NAMALWA (cell line): Measurements from ENCODE around the gene PTPN11.
A peak's percentile ranks its signal among the peaks of the same experiment; 100 is the strongest.
"Not testable (repeated sequence)": the region's sequence is repeated elsewhere in the genome, so short reads cannot be mapped to it uniquely, and the experiment has no call there.

Experiments used
- DNase-seq: peaks from one replicate; pipeline ENCODE4 v3.0.0-alpha.2; 2015; ENCODE audit warnings: low spot score

The PTPN11 gene

GRCh38 chr12:112409064-112409905, 9.5 kb upstream of the PTPN11 start, which contains the start of gene RPL6:
TSS of gene RPL6 (minus strand) at chr12:112409605. CDS start at chr12:112408656, 949 bp downstream.
- DNase-seq = peak; percentile 93

- DNase-seq = no peak
These were observed 8.9 kb upstream of the PTPN11 start for GRCh38 chr12:112409906-112410244.

DNA sequence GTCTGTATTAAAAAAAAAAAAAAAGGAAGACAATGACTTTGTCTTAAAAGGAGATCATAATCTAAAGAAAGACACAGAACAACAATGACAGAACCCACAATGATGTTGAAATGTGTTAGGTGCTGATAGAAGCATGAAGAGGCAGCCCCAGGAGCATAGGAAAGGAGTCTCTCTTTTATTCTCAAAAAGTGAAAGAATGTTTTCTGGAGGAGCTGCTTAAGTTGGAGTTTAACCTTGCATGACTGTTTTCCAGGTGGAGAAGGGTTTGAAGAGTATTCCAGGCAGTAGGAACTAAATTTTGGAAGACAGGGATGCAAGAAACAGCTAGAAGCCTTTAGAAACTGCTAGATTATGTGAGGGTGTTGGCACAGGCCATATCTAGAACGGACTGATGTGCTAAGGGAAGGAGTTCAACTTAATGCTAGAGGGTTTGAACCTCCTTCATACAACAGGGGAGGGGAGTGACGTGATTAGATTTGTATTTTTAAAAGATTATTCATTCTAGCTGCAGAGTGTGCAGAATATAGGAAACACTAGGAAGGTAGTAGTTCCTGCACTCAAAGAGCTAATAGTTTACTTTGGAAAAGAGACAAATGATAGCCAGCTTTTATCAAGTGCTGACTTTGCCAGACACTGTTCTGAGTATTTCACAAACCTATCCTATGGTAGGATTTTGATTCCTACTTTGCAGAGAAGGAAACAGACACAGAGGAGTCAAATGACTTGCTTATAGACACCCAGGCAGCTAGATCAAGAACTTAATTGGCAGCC, 4.7 kb upstream of the PTPN11 start:
- DNase-seq = no peak

DNA sequence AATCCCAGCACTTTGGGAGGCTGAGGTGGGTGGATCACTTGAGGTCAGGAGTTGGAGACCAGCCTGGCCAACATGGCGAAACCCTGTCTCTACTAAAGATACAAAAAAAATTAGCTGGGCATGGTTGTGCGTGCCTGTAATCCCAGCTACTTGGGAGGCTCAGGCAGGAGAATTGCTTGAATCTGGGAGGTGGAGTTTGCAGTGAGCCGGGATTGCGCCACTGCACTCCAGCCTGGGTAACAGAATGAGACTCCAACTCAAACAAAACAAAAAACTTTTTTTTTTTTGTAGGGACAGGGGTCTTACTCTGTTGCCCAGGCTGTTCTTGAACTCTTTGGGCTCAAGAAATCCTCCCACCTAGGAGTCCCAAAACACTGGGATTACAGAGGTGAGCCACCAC, 3.3 kb upstream of the PTPN11 start:
- not testable (repeated sequence) for DNase-seq

DNA sequence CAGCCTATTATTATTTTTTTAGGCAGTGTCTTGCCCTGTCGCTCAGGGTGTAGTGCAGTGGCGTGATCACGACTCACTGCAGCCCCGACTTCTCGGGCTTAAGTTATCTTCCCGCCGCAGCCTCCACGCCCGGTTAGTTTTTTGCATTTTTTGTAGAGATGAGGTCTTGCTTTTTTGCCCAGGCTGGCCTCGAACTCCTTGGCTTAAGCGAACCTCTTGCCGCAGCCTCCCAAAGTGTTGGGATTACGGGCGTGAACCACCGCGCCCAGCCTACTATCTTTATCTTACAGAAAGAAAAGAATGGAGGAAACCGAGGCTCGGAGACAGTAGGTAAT, 507 bp upstream of the PTPN11 start:
- DNase-seq = no peak

- DNase-seq = peak; percentile 53
These were observed 768 bp downstream of the PTPN11 start for GRCh38 chr12:112419297-112420133.

- DNase-seq = no peak
These were observed 2.0 kb downstream of the PTPN11 start for GRCh38 chr12:112420740-112421139.

- no peak for DNase-seq
These were observed 2.6 kb downstream of the PTPN11 start for GRCh38 chr12:112421363-112421762.

GRCh38 chr12:112422531-112422930, 3.8 kb downstream of the PTPN11 start:
- no peak for DNase-seq

GRCh38 chr12:112424126-112424525, 5.4 kb downstream of the PTPN11 start:
- no peak for DNase-seq

DNA sequence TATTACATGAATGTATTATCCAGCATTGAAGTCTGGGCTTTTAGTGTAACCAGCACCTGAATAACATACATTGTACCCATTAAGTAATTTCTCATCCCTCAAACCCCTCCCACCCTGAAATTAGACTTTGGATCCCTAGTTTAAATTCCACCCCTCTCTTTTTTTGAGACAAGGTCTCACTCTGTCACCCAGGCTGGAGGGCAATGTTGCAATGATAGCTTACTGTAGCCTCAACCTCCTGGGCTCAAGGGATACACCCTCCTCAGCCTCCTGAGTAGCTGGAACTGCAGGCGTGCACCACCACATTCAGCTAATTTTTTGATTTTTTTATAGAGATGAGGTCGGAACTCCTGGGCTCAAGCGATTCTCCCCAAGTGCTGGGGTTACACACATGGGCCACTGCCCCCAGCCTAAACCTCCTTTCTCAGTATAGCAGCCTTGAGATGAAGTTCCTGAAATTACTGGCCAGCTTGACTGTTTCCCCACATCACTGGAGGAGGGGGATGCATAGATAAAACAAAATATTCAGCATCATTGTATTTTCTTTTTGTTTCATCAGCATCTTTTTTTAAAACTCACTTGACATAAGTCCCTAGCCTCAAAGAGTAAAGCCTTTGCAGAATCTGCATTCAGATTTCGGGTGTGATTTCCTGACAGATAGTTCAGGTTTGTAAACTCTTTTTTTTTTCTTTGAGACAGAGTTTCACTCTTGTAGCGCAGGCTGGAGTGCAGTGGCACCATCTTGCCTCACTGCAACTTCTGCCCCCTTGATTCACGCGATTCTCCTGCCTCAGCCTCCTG, 7.0 kb downstream of the PTPN11 start:
- DNase-seq = no peak

GRCh38 chr12:112427760-112428159, 9.0 kb downstream of the PTPN11 start:
- no peak for DNase-seq

- DNase-seq = no peak
These were observed 12.2 kb downstream of the PTPN11 start for GRCh38 chr12:112430929-112431328.

DNA sequence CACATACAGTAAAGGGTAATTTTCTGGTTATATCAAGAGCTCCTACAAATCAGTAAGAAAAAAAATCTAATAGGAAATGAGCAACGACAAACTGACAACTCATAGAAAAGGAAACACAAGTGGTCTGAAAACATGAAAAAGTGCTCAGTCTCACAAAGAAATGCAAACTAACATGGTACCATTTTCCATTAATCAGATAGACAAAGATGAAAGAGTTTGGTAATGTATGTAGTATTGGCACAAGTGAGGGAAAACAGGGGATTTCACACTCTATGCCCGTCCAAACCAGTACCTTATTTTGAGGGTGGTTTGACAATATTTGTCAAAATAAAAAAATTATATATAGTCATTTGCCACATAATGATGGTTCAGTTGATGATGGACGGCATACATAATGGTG, 13.2 kb downstream of the PTPN11 start:
- DNase-seq = no peak

- DNase-seq = no peak
These were observed 14.8 kb downstream of the PTPN11 start for GRCh38 chr12:112433551-112433950.

DNA sequence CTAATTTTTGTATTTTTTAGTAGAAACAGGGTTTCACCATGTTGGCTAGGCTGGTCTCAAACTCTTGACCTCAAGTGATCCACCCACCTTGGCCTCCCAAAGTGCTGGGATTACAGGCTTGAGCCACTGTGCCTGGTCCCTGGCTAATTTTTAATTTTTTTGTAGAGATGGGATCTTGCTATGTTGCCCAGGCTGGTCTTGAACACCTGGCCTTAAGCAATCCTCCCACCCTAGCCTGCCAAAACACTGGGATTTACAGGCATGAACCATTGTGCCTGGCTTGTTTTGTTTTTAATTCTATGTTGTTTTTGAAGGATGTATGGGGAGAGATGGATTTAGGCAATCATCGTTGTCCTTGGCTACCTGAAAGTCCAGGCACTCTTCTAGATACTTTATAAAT, 19.9 kb downstream of the PTPN11 start:
- DNase-seq = not testable (repeated sequence)

DNA sequence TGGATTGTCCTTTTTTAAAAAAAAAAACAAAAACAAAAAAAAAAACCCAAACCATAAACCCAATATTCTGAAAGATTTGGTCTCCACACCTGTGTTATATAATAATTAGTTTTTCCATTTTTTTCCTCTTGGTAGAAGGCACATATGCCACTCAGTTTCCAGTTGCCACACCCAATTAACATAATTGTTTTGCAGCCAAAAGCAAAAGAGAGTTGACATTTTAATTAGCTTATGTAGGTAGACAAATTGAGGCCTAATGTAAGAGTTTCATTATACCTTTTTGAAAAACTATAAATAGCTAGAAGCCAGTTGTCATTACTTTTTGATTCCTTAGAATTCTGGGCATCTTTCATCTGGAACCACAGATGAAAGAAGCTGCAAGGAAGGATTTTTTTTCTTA, 21.0 kb downstream of the PTPN11 start:
- DNase-seq = no peak

DNA sequence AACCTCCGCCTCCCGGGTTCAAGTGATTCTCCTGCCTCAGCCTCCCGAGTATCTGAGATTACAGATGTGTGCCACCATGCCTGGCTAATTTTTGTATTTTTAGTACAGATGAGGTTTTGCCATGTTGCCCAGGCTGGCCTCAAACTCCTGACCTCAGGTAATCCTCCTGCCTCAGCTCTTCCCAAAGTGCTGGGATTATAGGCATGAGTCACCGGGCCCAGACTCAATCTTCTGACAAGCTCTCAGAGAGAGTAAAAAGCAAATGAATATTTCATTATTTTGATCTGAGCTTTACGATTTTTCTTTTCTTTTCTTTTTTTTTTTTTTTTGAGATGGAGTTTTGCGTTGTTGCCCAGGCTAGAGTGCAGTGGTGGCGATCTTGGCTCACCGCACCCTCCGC, 21.9 kb downstream of the PTPN11 start:
- not testable (repeated sequence) for DNase-seq

DNA sequence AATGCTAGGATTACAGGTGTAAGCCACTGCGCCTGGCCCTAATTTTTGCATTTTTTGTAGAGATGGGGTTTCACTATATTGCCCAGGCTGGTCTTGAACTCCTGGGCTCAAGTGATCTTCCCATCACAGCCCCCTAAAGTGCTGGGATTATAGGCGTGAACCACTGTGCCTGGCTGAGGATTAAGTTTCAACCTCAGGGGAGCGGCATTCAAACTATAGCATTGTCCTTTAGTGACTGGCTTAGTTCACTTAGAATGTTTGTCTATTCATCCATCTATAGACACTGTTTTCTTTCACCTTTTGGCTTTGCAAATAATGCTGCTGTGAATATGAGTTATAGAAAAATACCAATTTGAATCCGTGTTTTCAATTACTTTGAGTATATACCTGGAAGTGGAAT, 25.2 kb downstream of the PTPN11 start:
- no peak for DNase-seq

DNA sequence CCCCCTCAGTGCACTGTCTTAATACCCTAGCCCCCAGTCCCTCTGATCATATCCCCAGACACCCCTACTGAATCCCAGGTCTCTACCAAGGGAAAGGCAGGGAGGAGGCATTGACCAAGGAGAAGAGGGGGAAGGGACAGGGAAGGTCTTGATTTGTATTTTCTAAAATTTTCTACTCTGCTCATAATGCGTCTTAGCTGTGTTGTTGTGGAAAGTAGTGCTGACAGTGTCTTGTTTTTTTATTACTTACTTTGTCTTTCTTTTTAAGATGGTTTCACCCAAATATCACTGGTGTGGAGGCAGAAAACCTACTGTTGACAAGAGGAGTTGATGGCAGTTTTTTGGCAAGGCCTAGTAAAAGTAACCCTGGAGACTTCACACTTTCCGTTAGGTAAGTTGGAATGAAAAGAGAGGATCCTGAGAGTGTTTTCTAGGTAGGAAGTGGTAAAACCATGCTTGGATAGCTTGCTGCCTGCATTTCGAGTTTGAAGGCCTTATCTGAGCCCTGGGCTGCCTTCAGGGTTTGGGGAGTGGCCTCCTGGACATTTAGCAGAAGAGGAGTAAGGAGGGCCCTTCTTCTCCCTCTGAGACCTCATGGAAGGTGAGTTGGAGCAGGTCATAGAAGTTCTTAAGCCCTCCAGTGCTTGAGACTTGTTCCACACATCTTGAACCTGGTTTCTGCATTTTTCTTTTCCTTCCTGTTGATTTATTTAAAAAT, 27.4 kb downstream of the PTPN11 start:
- DNase-seq = no peak

DNA sequence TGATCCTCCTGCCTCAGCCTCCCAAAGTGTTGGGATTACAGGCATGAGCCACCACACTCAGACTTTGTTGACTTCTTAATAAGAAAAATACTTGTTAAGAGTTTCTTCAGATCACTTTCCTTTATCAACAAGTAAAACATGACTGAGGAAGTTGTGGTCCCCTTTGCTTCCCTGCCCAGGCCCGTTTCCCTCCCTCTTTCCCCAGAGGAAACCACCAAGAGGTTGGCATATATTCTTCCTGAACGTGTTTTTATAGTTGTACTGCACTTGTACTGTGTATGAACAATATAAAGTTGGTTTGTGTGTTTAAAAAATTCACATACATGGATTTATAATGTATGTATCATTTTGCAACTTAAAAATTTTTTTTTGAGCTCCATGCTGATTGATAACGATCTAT, 28.4 kb downstream of the PTPN11 start:
- no peak for DNase-seq
